Endodermal cell (in vitro differentiated cells): ENCODE results near the gene CNGB1. TPM values are rescaled to one million over a fixed set of nuclear protein-coding genes. Genes with fewer than 3 reads are reported as not detected.

Experiments used
- DNase-seq: peaks from one replicate; pipeline ENCODE4 v3.0.0-alpha.2; 2017
- H3K27ac ChIP-seq: 2 replicates; pipeline ENCODE4 v1.5.1; 2013; ENCODE audit warnings: mild to moderate bottlenecking, low read depth, low read length, moderate library complexity
- H3K27me3 ChIP-seq: 2 replicates; pipeline ENCODE4 v1.6.1; 2013; ENCODE audit warnings: mild to moderate bottlenecking, low read length, moderate library complexity; ENCODE audit not compliant: insufficient read depth, control insufficient read depth, poor library complexity, severe bottlenecking
- H3K36me3 ChIP-seq: 2 replicates; pipeline ENCODE4 v1.7.0; 2013; ENCODE audit warnings: mild to moderate bottlenecking, low read length, moderate library complexity; ENCODE audit not compliant: control insufficient read depth, insufficient read depth
- H3K4me1 ChIP-seq: one replicate; pipeline ENCODE4 v1.7.0; 2013; ENCODE audit warnings: low read length; ENCODE audit not compliant: control insufficient read depth, insufficient read depth
- H3K4me3 ChIP-seq: 2 replicates; pipeline ENCODE4 v1.5.1; 2013; ENCODE audit warnings: mild to moderate bottlenecking, low read length, moderate library complexity
- H3K9ac ChIP-seq: 2 replicates; pipeline ENCODE4 v1.6.1; 2013; ENCODE audit warnings: mild to moderate bottlenecking, low read length, moderate library complexity; ENCODE audit not compliant: poor library complexity, severe bottlenecking; ENCODE audit errors: extremely low read depth
- H3K9me3 ChIP-seq: 2 replicates; pipeline ENCODE4 v1.6.1; 2013; ENCODE audit warnings: mild to moderate bottlenecking, low read length, moderate library complexity; ENCODE audit not compliant: control insufficient read depth
- H3K27ac Mint-ChIP-seq: 2 replicates; pipeline ENCODE4 v1.8.0; 2020; ENCODE audit warnings: mixed read lengths
- H3K27me3 Mint-ChIP-seq: 2 replicates; pipeline ENCODE4 v1.8.0; 2021; ENCODE audit warnings: mild to moderate bottlenecking, mixed read lengths; ENCODE audit not compliant: insufficient read depth
- H3K36me3 Mint-ChIP-seq: 2 replicates; pipeline ENCODE4 v1.8.0; 2020; ENCODE audit warnings: low read depth, mixed read lengths
- H3K4me1 Mint-ChIP-seq: 2 replicates; pipeline ENCODE4 v1.8.0; 2020; ENCODE audit warnings: mixed read lengths
- H3K4me3 Mint-ChIP-seq: 2 replicates; pipeline ENCODE4 v1.8.0; 2020; ENCODE audit warnings: mild to moderate bottlenecking, moderate library complexity, mixed read lengths
- H3K9me3 Mint-ChIP-seq: 2 replicates; pipeline ENCODE4 v1.8.0; 2020; ENCODE audit warnings: mild to moderate bottlenecking, mixed read lengths
- CTCF ChIP-seq: fragments of 200-600 bp; sonication (generic); conservative IDR thresholded peaks from 2 replicates; pipeline ENCODE4 v1.5.0; 2021; ENCODE audit warnings: antibody characterized with exemption, mild to moderate bottlenecking
- WGBS, 2 experiments: methylation state at CpG; one replicate each; pipeline versions ENCODE4 v1.1.5 to v1.1.7; 2013; ENCODE audit warnings: missing lambda C conversion rate in 2 of 2, mixed read lengths in 1 of 2; ENCODE audit not compliant: insufficient coverage in 1 of 2, insufficient read length in 1 of 2; 5-methylcytosine and 5-hydroxymethylcytosine counted together
- total RNA-seq, 2 donors: library from RNA; stranded (reverse); fragmentation: NEBNext Ultra II Directional in 1 of 2; extraction: Animal tissue kit (Norgen Biotek cat#: 25700) in 1 of 2; gene quantifications; 2 replicates in 1 of 2; 3 replicates in 1 of 2; pipeline ENCODE4 v1.2.1, GENCODE V29; 2021

The CNGB1 gene
- total RNA-seq, 2 donors from 2014 or later = 0.29 to 0.60 TPM

GRCh38 chr16:57900796-57901479 is 70.0 kb downstream of the CNGB1 start:
- Histone ChIP-seq H3K36me3 (no peaks in the 10 kb centered on the region), H3K4me3 (no peak overlapping the region), H3K4me1 (no peaks in the 10 kb centered on the region), H3K27me3 (no peaks in the 10 kb centered on the region), H3K9ac (no peak overlapping the region), H3K27ac (no peak overlapping the region), H3K9me3 (no peaks in the 10 kb centered on the region)
- no peaks in the 10 kb centered on the region for H3K27me3 Mint-ChIP-seq
- no peak for TF ChIP-seq CTCF
- H3K27ac Mint-ChIP-seq = no peak overlapping the region
- H3K4me1 Mint-ChIP-seq = peaks cover 9% of the 10 kb centered on the region
- no peaks in the 10 kb centered on the region for H3K9me3 Mint-ChIP-seq
- DNase-seq = no peak
- no peak overlapping the region for H3K4me3 Mint-ChIP-seq
- no peaks in the 10 kb centered on the region for H3K36me3 Mint-ChIP-seq
- WGBS, 2 experiments = 91 to 93% methylated on average over 10 to 11 of the region's 11 CpGs

GRCh38 chr16:57899771-57900661 is 70.9 kb downstream of the CNGB1 start:
- H3K9me3 ChIP-seq = no peaks in the 10 kb centered on the region
- peaks cover 9% of the 10 kb centered on the region for H3K4me1 Mint-ChIP-seq
- H3K9ac ChIP-seq = no peak overlapping the region
- H3K9me3 Mint-ChIP-seq = no peaks in the 10 kb centered on the region
- H3K27me3 ChIP-seq = no peaks in the 10 kb centered on the region
- H3K27ac Mint-ChIP-seq = no peak overlapping the region
- H3K36me3 ChIP-seq = no peaks in the 10 kb centered on the region
- no peak overlapping the region for H3K4me3 ChIP-seq
- H3K27ac ChIP-seq = no peak overlapping the region
- H3K4me1 ChIP-seq = no peaks in the 10 kb centered on the region
- WGBS, 2 experiments = 49 to 62% methylated on average over 7 to 12 of the region's 12 CpGs
- DNase-seq = peak; percentile 91
- TF ChIP-seq CTCF = peak; percentile 95
- no peaks in the 10 kb centered on the region for H3K36me3 Mint-ChIP-seq
- H3K4me3 Mint-ChIP-seq = no peak overlapping the region
- H3K27me3 Mint-ChIP-seq = no peaks in the 10 kb centered on the region

- Mint-ChIP-seq H3K4me1 (peaks cover 15% of the 10 kb centered on the region), H3K36me3 (no peaks in the 10 kb centered on the region), H3K27me3 (no peaks in the 10 kb centered on the region), H3K27ac (no peak overlapping the region), H3K9me3 (no peaks in the 10 kb centered on the region), H3K4me3 (no peak overlapping the region)
- H3K27ac ChIP-seq = no peak overlapping the region
- H3K4me1 ChIP-seq = no peaks in the 10 kb centered on the region
- TF ChIP-seq CTCF = no peak
- WGBS, 2 experiments = 81 to 83% methylated on average over 4 to 5 of the region's 5 CpGs
- no peak for DNase-seq
- H3K27me3 ChIP-seq = no peaks in the 10 kb centered on the region
- H3K4me3 ChIP-seq = no peak overlapping the region
- no peaks in the 10 kb centered on the region for H3K36me3 ChIP-seq
- H3K9me3 ChIP-seq = no peaks in the 10 kb centered on the region
- H3K9ac ChIP-seq = no peak overlapping the region
Measured at GRCh38 chr16:57898961-57899360, 72.0 kb downstream of the CNGB1 start.
